Kidney (tissue), 14 donors: ENCODE results near the gene CALHM1. TPM values are rescaled to one million over a fixed set of nuclear protein-coding genes. Genes with fewer than 3 reads are reported as not detected.
A peak's percentile ranks its signal among the peaks of the same experiment; 100 is the strongest.

Experiments
- DNase-seq, 5 donors: peaks; one replicate each; pipeline ENCODE4 v3.0.0-alpha.2; 2013 to 2020
- FAIRE-seq: peaks from 2 replicates; lab custom pipeline; 2012; peaks lifted over from hg19 to GRCh38; lab: Jason Lieb, UNC
- H3K27ac ChIP-seq, 2 donors: one replicate each; pipeline ENCODE4 v1.7.0; 2013; ENCODE audit warnings: low read depth in 2 of 2, low read length in 2 of 2, inconsistent platforms in 1 of 2
- H3K27me3 ChIP-seq: one replicate; pipeline ENCODE4 v1.7.1; 2013; ENCODE audit warnings: low read length, inconsistent platforms; ENCODE audit not compliant: control insufficient read depth, insufficient read depth
- H3K36me3 ChIP-seq, 3 donors: one replicate each; pipeline versions ENCODE4 v1.7.0 to v1.7.1; 2013; ENCODE audit warnings: low read length in 3 of 3, control low read depth in 1 of 3, inconsistent platforms in 1 of 3; ENCODE audit not compliant: insufficient read depth in 3 of 3, control insufficient read depth in 2 of 3
- H3K4me1 ChIP-seq, 3 donors: one replicate each; pipeline versions ENCODE4 v1.7.0 to v1.7.1; 2013; ENCODE audit warnings: low read length in 3 of 3, inconsistent platforms in 1 of 3, low read depth in 1 of 3; ENCODE audit not compliant: control insufficient read depth in 2 of 3, insufficient read depth in 2 of 3
- H3K4me3 ChIP-seq, 3 donors: one replicate each; pipeline versions ENCODE4 v1.7.0 to v1.8.1; 2013; ENCODE audit warnings: low read length in 3 of 3, control low read depth in 1 of 3, inconsistent platforms in 1 of 3
- H3K9ac ChIP-seq, 3 donors: one replicate each; pipeline versions ENCODE4 v1.7.0 to v1.7.1; 2013; ENCODE audit warnings: low read length in 3 of 3, control low read depth in 1 of 3, inconsistent platforms in 1 of 3
- H3K9me3 ChIP-seq, 3 donors: one replicate each; pipeline versions ENCODE4 v1.7.0 to v1.7.1; 2013; ENCODE audit warnings: low read length in 3 of 3, control low read depth in 1 of 3, inconsistent platforms in 1 of 3; ENCODE audit not compliant: control insufficient read depth in 2 of 3, insufficient read depth in 1 of 3
- CTCF ChIP-seq: IDR thresholded peaks from 3 replicates; pipeline ENCODE4 v1.5.1; 2012; ENCODE audit warnings: mild to moderate bottlenecking, moderate library complexity, borderline replicate concordance; ENCODE audit not compliant: insufficient read depth; ENCODE audit errors: extremely low read depth
- intact Hi-C: fragments of 100-400 bp; cut with DNase I; formaldehyde crosslinking; loops from one replicate; pipeline ENCODE4 v1.11.1; 2022
- polyA plus RNA-seq: library from polyadenylated mRNA; stranded (reverse); fragments of 350-450 nt; fragmentation: Illumina TruSeq; extraction: RNeasy Lipid Tissue Mini Kit (QIAGEN cat#74804); gene quantifications from one replicate; pipeline ENCODE4 v1.2.3, GENCODE V29; 2014; ENCODE audit warnings: low read depth, low replicate concordance; ENCODE audit not compliant: insufficient read depth
- total RNA-seq: library from RNA; stranded (reverse); fragmentation: NEBNext Ultra II Directional; extraction: Animal tissue kit (Norgen Biotek cat#: 25700); gene quantifications from one replicate; pipeline ENCODE4 v1.2.1, GENCODE V29; 2021
- donor health status: control.
- donor health status: control.
- donor health status: control.
- donor health status: control.
- donor health status: control.
- donor health status: DM: yes; HTN: yes; CAD: no.
- donor health status: Normal renal cell carcinoma (clear cell type).

The CALHM1 gene
- total and polyA plus RNA-seq, 2 donors from 2014 or later, result not detected

DNA sequence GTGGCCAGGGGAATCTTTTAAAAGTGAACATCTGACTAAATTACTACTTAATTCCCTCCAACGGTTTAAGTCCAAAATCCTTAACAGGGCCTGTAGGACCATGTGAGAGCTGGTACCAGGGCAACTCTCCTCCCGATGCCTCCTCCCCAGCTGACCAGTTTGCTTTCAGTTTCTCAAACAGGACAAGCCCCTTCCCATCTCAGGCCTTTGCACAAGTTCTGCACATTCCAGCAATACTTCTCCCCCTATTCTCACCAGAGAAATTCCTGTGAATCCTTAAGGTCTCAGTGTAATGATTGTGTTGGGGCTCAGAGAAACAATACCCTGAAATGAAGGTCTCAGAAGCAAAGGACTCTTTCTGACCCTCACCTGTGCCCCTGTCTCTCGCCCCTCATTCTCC is 8.0 kb upstream of the CALHM1 start:
- H3K27me3 ChIP-seq, result no peaks in the 10 kb centered on the region
- FAIRE-seq (no peak), DNase-seq (peak in 1 of 5 donors; percentile 16)
- no peak overlapping the region for H3K4me3 ChIP-seq
- no peaks in the 10 kb centered on the region for H3K36me3 ChIP-seq
- no peak for TF ChIP-seq CTCF
- no peaks in the 10 kb centered on the region for H3K9me3 ChIP-seq
- no peak overlapping the region for H3K27ac ChIP-seq
- no peak overlapping the region for H3K9ac ChIP-seq
- intact Hi-C loops, result no loop called here
- no peaks in the 10 kb centered on the region for H3K4me1 ChIP-seq

DNA sequence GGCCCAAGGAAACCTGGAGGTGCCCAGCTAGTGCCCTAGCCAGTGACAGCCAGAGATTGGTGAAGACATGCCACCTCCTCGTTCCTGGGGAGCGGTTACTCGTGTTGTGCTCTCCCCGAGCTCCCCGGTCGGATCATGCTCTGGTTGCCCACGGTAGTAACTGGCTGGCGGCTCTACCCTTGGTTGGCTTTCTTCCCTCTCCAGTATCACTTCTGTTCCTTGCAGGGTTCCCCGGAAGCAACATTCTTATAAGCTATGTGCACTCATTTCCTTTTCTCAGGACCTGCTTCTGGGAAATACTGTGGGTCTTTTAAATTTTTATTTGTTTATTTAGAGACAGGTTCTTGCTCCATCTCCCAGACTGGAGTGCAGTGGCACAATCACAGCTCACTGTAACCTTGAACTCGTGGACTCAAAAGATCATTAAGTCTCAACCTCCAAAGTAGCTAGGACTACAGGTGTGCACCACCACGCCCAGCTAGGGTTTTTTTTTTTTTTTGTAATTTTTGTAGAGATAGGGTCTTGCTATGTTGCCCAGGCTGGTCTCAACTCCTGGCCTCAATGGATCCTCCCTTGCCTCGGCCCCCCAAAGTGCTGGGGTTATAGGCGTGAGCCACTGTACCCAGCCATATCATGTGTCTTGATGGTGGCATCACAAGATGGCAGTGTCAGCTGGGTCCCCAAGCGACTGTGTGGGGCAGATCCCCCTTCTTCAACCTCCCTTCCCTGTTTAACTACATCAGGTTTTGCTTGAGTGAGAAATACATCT is 6.9 kb upstream of the CALHM1 start:
- Histone ChIP-seq H3K9ac (no peak overlapping the region), H3K27me3 (no peaks in the 10 kb centered on the region), H3K4me3 (no peak overlapping the region), H3K9me3 (no peaks in the 10 kb centered on the region), H3K27ac (no peak overlapping the region), H3K36me3 (no peaks in the 10 kb centered on the region), H3K4me1 (no peaks in the 10 kb centered on the region)
- DNase-seq (no peak), FAIRE-seq (no peak)
- intact Hi-C loops, result no loop called here
- no peak for TF ChIP-seq CTCF

DNA sequence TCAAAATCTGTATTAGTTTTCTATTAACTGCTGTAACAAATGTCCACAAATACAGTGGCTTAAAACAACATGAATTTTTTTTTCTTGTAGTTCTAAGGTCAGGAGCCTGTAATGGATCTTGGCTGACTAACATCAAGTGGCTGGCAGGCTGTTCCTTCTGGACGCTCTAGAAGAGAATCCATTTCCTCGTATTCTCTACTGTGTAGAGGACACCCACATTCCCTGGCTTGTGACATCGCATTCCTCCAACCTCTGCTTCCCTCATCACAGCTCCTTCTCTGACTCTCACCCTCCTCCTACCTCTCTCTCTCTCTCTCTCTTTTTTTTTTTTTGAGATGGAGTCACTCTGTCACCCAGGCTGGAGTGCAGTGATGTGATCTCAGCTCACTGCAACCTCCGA is 4.8 kb upstream of the CALHM1 start:
- Histone ChIP-seq H3K27me3 (no peaks in the 10 kb centered on the region), H3K9me3 (no peaks in the 10 kb centered on the region), H3K36me3 (no peaks in the 10 kb centered on the region), H3K4me1 (no peaks in the 10 kb centered on the region), H3K27ac (no peak overlapping the region), H3K4me3 (no peak overlapping the region), H3K9ac (no peak overlapping the region)
- intact Hi-C loops, result no loop called here
- no peak for DNase-seq
- no peak for TF ChIP-seq CTCF
- no peak for FAIRE-seq

GRCh38 chr10:103459615-103460014 is 915 bp upstream of the CALHM1 start:
- H3K27ac ChIP-seq, result no peak overlapping the region
- no peaks in the 10 kb centered on the region for H3K27me3 ChIP-seq
- TF ChIP-seq CTCF, result no peak
- H3K4me1 ChIP-seq, result no peaks in the 10 kb centered on the region
- FAIRE-seq (no peak), DNase-seq (peak in 2 of 5 donors; percentile 8 to 26)
- H3K36me3 ChIP-seq, result no peaks in the 10 kb centered on the region
- H3K4me3 ChIP-seq, result no peak overlapping the region
- no peak overlapping the region for H3K9ac ChIP-seq
- intact Hi-C loops, result no loop called here
- H3K9me3 ChIP-seq, result no peaks in the 10 kb centered on the region
